ENCODE data around the gene LEAP2. TPM values are rescaled to one million over a fixed set of nuclear protein-coding genes. Genes with fewer than 3 reads are reported as not detected.

Gene LEAP2
- total and polyA plus RNA-seq, 2 of the 8 experiments (the other 6 are each of a cell fraction or from before 2014, with no cell fraction given): 1.8 to 2.9 TPM

GRCh38 chr5:132884548-132884947 lies 11.1 kb downstream of the LEAP2 start (continued):
- TF ChIP-seq SP2 (IDR thresholded peaks at IDR 0.05; ENCODE audit: low read length): no peak

Measured in H1 (cell line).